PC-3 (cell line): Measurements from ENCODE around the gene OTUD3. TPM values are rescaled to one million over a fixed set of nuclear protein-coding genes. Genes with fewer than 3 reads are reported as not detected.
"Not testable (repeated sequence)": the region's sequence is repeated elsewhere in the genome, so short reads cannot be mapped to it uniquely, and the experiment has no call there.

Experiments used
- ATAC-seq: fragments of 200-7000 bp; cut with Tn5 transposase; 2 replicates; pipeline ENCODE4 v1.9.1; 2020; ENCODE audit warnings: mild to moderate bottlenecking, moderate library complexity
- BruUV-seq: library from RNA; stranded (reverse); fragments of 400-500 nt; replicated peaks from 2 replicates; lab custom pipeline; 2021; lab: Mats Ljungman, UMichigan
- CTCF ChIA-PET: fragments of 300-600 bp; sonication (Branson Sonifier 250); formaldehyde crosslinking; loops from one replicate; lab custom pipeline; 2022; ENCODE audit warnings: antibody characterized with exemption; lab: Charles Lee
- POLR2A ChIA-PET: fragments of 300-600 bp; sonication (Branson Sonifier 250); formaldehyde crosslinking; loops from one replicate; lab custom pipeline; 2022; ENCODE audit warnings: antibody characterized with exemption; ENCODE audit not compliant: unreplicated experiment; lab: Charles Lee
- DNase-seq: peaks from one replicate; pipeline ENCODE4 v3.0.0-alpha.2; 2015
- H2AFZ ChIP-seq: fragments of 300-600 bp; sonication (generic); 2 replicates; pipeline ENCODE4 v1.6.0; 2016; ENCODE audit warnings: antibody characterized with exemption, low read length
- H3F3A ChIP-seq: fragments of 300-600 bp; sonication (generic); one replicate; pipeline ENCODE4 v1.6.0; 2017; ENCODE audit warnings: antibody characterized with exemption, low read length, control low read depth, mild to moderate bottlenecking; ENCODE audit not compliant: unreplicated experiment
- H3K27ac ChIP-seq: fragments of 300-600 bp; sonication (generic); 2 replicates; pipeline ENCODE4 v1.5.1; 2016; ENCODE audit warnings: mild to moderate bottlenecking, low read length
- H3K27me3 ChIP-seq: fragments of 300-600 bp; sonication (generic); 2 replicates; pipeline ENCODE4 v1.6.1; 2016; ENCODE audit warnings: low read length, mixed read lengths
- H3K36me3 ChIP-seq: fragments of 300-600 bp; sonication (generic); 2 replicates; pipeline ENCODE4 v1.6.1; 2016; ENCODE audit warnings: low read depth, mixed run types, low read length, mixed read lengths
- H3K4me1 ChIP-seq: fragments of 300-600 bp; sonication (generic); 2 replicates; pipeline ENCODE4 v1.5.1; 2016; ENCODE audit warnings: low read length; ENCODE audit not compliant: insufficient read depth
- H3K4me2 ChIP-seq: fragments of 300-600 bp; sonication (generic); 2 replicates; pipeline ENCODE4 v1.6.0; 2016; ENCODE audit warnings: low read length
- H3K4me3 ChIP-seq: fragments of 300-600 bp; sonication (generic); 2 replicates; pipeline ENCODE4 v1.5.1; 2016; ENCODE audit warnings: mild to moderate bottlenecking, low read length, mixed read lengths
- H3K79me2 ChIP-seq: fragments of 300-600 bp; sonication (generic); 2 replicates; pipeline ENCODE4 v1.6.1; 2017; ENCODE audit warnings: low read length, mixed read lengths
- H3K9ac ChIP-seq: fragments of 300-600 bp; sonication (generic); 2 replicates; pipeline ENCODE4 v1.6.0; 2016; ENCODE audit warnings: mild to moderate bottlenecking, low read length
- H3K9me2 ChIP-seq: fragments of 300-600 bp; sonication (generic); replicated peaks from 2 replicates; pipeline ENCODE4 v1.6.1; 2016; ENCODE audit warnings: mixed run types, low read length, mixed read lengths
- H3K9me3 ChIP-seq: fragments of 300-600 bp; sonication (generic); 2 replicates; pipeline ENCODE4 v1.6.1; 2016; ENCODE audit warnings: low read length, mixed read lengths
- H4K20me1 ChIP-seq: fragments of 300-600 bp; sonication (generic); 2 replicates; pipeline ENCODE4 v1.6.1; 2016; ENCODE audit warnings: low read length, mixed read lengths
- EZH2 ChIP-seq: fragments of 300-600 bp; sonication (generic); IDR thresholded peaks from one replicate; pipeline ENCODE4 v1.6.1; 2017; ENCODE audit warnings: antibody characterized with exemption, mild to moderate bottlenecking, low read length; ENCODE audit not compliant: unreplicated experiment
- EZH2phosphoT487 ChIP-seq: fragments of 300-600 bp; sonication (generic); IDR thresholded peaks from 2 replicates; pipeline ENCODE4 v1.6.1; 2018; ENCODE audit warnings: mild to moderate bottlenecking, antibody characterized with exemption, low read length, borderline replicate concordance
- intact Hi-C: fragments of 100-400 bp; cut with micrococcal nuclease; formaldehyde crosslinking; loops from 2 replicates; pipeline ENCODE4 v1.9.0; 2023
- total RNA-seq: library from RNA; depleted of rRNA; stranded (reverse); fragments of >200 nt; gene quantifications from 2 replicates; pipeline ENCODE4 v1.2.3, GENCODE V29; 2014
- TF ChIP-seq, protein P1 (sequence below): fragments of 300-600 bp; sonication (generic); conservative IDR thresholded peaks from 2 replicates; pipeline ENCODE4 v1.5.1; 2017; ENCODE audit warnings: antibody characterized with exemption, low read depth, mild to moderate bottlenecking, low read length

OTUD3 gene
- total RNA-seq, 1 experiment from 2014 or later, result 9.9 TPM

DNA sequence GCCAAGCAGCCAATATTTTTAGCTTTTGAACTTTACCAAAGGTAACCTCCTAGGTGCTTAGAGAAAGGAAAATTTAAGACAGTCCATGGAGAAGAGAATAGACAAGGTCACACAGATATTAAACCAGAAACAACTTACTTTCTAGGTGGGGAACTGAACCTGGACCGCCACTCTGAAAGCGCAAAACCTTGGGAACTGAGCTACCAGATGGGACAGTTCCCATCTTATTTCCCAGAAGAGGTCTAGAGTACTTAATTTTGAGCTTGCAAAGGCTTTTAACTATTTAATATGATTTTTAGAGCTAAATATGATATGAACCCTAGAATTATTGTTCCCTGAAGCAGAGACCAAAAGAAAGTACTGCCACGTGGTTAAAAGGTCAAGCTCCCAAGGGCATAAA is 32.9 kb upstream of the OTUD3 start:
- DNase-seq, ATAC-seq, CTCF ChIA-PET: not testable (repeated sequence)

GRCh38 chr1:19850214-19850613 is 32.0 kb upstream of the OTUD3 start:
- BruUV-seq, result no TSS peak
- H3K9me2 ChIP-seq, result no peaks in the 10 kb centered on the region
- TF ChIP-seq EZH2phosphoT487, result no peak
- no peak for TF ChIP-seq EZH2
- TF ChIP-seq, protein P1, sequence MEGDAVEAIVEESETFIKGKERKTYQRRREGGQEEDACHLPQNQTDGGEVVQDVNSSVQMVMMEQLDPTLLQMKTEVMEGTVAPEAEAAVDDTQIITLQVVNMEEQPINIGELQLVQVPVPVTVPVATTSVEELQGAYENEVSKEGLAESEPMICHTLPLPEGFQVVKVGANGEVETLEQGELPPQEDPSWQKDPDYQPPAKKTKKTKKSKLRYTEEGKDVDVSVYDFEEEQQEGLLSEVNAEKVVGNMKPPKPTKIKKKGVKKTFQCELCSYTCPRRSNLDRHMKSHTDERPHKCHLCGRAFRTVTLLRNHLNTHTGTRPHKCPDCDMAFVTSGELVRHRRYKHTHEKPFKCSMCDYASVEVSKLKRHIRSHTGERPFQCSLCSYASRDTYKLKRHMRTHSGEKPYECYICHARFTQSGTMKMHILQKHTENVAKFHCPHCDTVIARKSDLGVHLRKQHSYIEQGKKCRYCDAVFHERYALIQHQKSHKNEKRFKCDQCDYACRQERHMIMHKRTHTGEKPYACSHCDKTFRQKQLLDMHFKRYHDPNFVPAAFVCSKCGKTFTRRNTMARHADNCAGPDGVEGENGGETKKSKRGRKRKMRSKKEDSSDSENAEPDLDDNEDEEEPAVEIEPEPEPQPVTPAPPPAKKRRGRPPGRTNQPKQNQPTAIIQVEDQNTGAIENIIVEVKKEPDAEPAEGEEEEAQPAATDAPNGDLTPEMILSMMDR, result no peak
- peaks cover 11% of the 10 kb centered on the region; the same call in 1 of the 2 replicates for H3K4me1 ChIP-seq
- H3K79me2 ChIP-seq, result no peaks in the 10 kb centered on the region
- POLR2A ChIA-PET, result no interaction called here
- no peaks in the 10 kb centered on the region for H3K27me3 ChIP-seq
- H3F3A ChIP-seq, result no peaks in the 10 kb centered on the region
- no peak overlapping the region for H3K27ac ChIP-seq
- ATAC-seq, result no peak
- no peak for DNase-seq
- H3K4me2 ChIP-seq, result no peak overlapping the region
- H4K20me1 ChIP-seq, result no peaks in the 10 kb centered on the region
- no peaks in the 10 kb centered on the region for H3K36me3 ChIP-seq
- CTCF ChIA-PET, result no interaction called here
- H3K9ac ChIP-seq, result no peak overlapping the region
- no peaks in the 10 kb centered on the region for H3K9me3 ChIP-seq
- H3K4me3 ChIP-seq, result no peak overlapping the region
- intact Hi-C loops, result no loop called here
- H2AFZ ChIP-seq, result no peak overlapping the region

More for the DNA sequence above, 32.9 kb upstream of the OTUD3 start:
- H3K27me3 ChIP-seq, BruUV-seq, H3F3A ChIP-seq, H3K9ac ChIP-seq, H3K9me2 ChIP-seq, H3K36me3 ChIP-seq, H3K9me3 ChIP-seq, H3K4me2 ChIP-seq, H3K4me3 ChIP-seq, H3K79me2 ChIP-seq, H4K20me1 ChIP-seq, H3K27ac ChIP-seq, H2AFZ ChIP-seq: not testable (repeated sequence)
- peaks cover 11% of the 10 kb centered on the region; the same call in 1 of the 2 replicates for H3K4me1 ChIP-seq
- POLR2A ChIA-PET, result interaction anchor here (0.6 to 0.7 kb wide), 2 partner anchors 9 to 45 kb away, joined by 3 read pairs; no protein-coding TSS in a partner anchor
- intact Hi-C loops, result loop anchor here (5.0 kb wide), 1 partner anchor 47 kb away; no protein-coding TSS in a partner anchor

DNA sequence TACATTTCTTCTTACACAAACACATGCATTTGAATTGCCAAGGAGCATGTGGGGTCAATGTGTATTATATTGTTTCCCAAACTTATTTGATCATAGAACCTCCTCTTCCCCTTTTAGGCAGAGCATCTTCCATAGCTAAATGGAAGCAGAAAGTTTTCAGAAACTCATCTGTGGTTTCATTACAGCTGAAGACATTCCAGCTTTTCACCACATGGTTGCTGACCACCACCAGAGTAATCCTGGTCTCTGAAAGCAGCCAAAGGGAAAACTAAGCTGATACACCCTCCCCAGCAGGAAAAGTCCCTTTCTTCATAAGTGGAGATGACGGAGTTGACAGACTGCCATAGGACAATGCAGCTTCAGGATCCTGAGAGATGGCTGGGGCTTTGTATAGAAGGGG is 30.2 kb upstream of the OTUD3 start:
- CTCF ChIA-PET, result no interaction called here

More for the DNA sequence above, 30.2 kb upstream of the OTUD3 start:
- BruUV-seq, result no TSS peak
- Histone ChIP-seq H3K36me3 (no peaks in the 10 kb centered on the region), H3K9me2 (no peaks in the 10 kb centered on the region), H3K79me2 (no peaks in the 10 kb centered on the region), H3K4me1 (no peaks in the 10 kb centered on the region), H3K27me3 (no peaks in the 10 kb centered on the region), H3F3A (no peaks in the 10 kb centered on the region), H3K4me2 (no peak overlapping the region), H4K20me1 (no peaks in the 10 kb centered on the region), H3K4me3 (no peak overlapping the region), H3K9me3 (no peaks in the 10 kb centered on the region), H2AFZ (no peak overlapping the region), H3K27ac (no peak overlapping the region), H3K9ac (no peak overlapping the region)
- POLR2A ChIA-PET, result interaction anchor here (0.6 kb wide), 1 partner anchor 9 kb away, joined by 4 read pairs; no protein-coding TSS in a partner anchor
- ATAC-seq (no peak), DNase-seq (no peak)
- TF ChIP-seq EZH2 (no peak), EZH2phosphoT487 (no peak)
- TF ChIP-seq, protein P1, result no peak
- intact Hi-C loops, result no loop called here
